Breast epithelium (tissue), 4 donors: ENCODE results near the gene ZNF747. TPM values are rescaled to one million over a fixed set of nuclear protein-coding genes. Genes with fewer than 3 reads are reported as not detected.
A peak's percentile ranks its signal among the peaks of the same experiment; 100 is the strongest.
"Not testable (repeated sequence)": the region's sequence is repeated elsewhere in the genome, so short reads cannot be mapped to it uniquely, and the experiment has no call there.

Experiments
- DNase-seq, 2 donors: peaks; one replicate each; pipeline ENCODE4 v3.0.0-alpha.2; 2019; ENCODE audit warnings: low spot score in 2 of 2
- H3K27ac ChIP-seq, 2 donors: fragments of 200-600 bp; sonication (generic) in 1 of 2; one replicate each; pipeline ENCODE4 v1.5.1; 2016 to 2019; ENCODE audit warnings: mild to moderate bottlenecking in 1 of 2
- H3K27me3 ChIP-seq, 2 donors: fragments of 200-600 bp; sonication (generic) in 1 of 2; one replicate each; pipeline versions ENCODE4 v1.5.1 to v1.6.0; 2017 to 2019; ENCODE audit warnings: control low read depth in 1 of 2, mild to moderate bottlenecking in 1 of 2
- H3K36me3 ChIP-seq: fragments of 200-600 bp; one replicate; pipeline ENCODE4 v1.5.1; 2019
- H3K4me1 ChIP-seq, 2 donors: fragments of 200-600 bp; sonication (generic); one replicate each; pipeline ENCODE4 v1.5.1; 2016 to 2019; ENCODE audit warnings: control low read depth in 1 of 2
- H3K4me3 ChIP-seq, 3 donors: fragments of 200-600 bp; sonication (generic); 1 replicate in 2 of 3; 2 replicates in 1 of 3; pipeline ENCODE4 v1.5.1; 2016 to 2019; ENCODE audit warnings: mild to moderate bottlenecking in 3 of 3, moderate library complexity in 2 of 3
- H3K9me3 ChIP-seq, 2 donors: fragments of 200-600 bp; sonication (generic) in 1 of 2; one replicate each; pipeline ENCODE4 v1.5.1; 2016 to 2019; ENCODE audit warnings: control low read depth in 1 of 2
- CTCF ChIP-seq, 3 donors: fragments of 450-650 bp; IDR thresholded peaks; one replicate each; pipeline ENCODE4 v1.5.1; 2016 to 2017; ENCODE audit warnings: antibody characterized with exemption in 3 of 3, mild to moderate bottlenecking in 3 of 3, moderate library complexity in 3 of 3
- POLR2A ChIP-seq: fragments of 450-650 bp; IDR thresholded peaks from one replicate; pipeline ENCODE4 v1.6.1; 2016; ENCODE audit warnings: antibody characterized with exemption, mild to moderate bottlenecking, moderate library complexity
- POLR2AphosphoS5 ChIP-seq, 3 donors: sonication (generic); formaldehyde crosslinking; IDR thresholded peaks; one replicate each; pipeline ENCODE4 v1.6.1; 2017; ENCODE audit warnings: antibody characterized with exemption in 3 of 3
- intact Hi-C: fragments of 100-400 bp; cut with DNase I; formaldehyde crosslinking; loops from one replicate; pipeline ENCODE4 v1.15.1; 2023; ENCODE audit warnings: low total_unique reads
- total RNA-seq, 3 donors: library from RNA; depleted of rRNA; stranded (reverse); fragments of >200 nt; gene quantifications; one replicate each; pipeline ENCODE4 v1.1.0, GENCODE V29; 2016

The ZNF747 gene
- total RNA-seq, 3 donors from 2014 or later = 10.7 to 14.7 (median 13.2) TPM

- TF ChIP-seq POLR2A (no peak), CTCF (IDR thresholded peaks at IDR 0.05) (no peak), POLR2AphosphoS5 (IDR thresholded peaks at IDR 0.05) (no peak)
- H3K4me1 ChIP-seq = no peaks in the 10 kb centered on the region
- H3K9me3 ChIP-seq = no peaks in the 10 kb centered on the region
- H3K4me3 ChIP-seq = no peak overlapping the region
- H3K27me3 ChIP-seq = no peaks in the 10 kb centered on the region
- H3K27ac ChIP-seq = no peak overlapping the region
- intact Hi-C loops = loop anchor here (10.0 kb wide), 1 partner anchor 82 kb away; no protein-coding TSS in a partner anchor
- no peak for DNase-seq
- no peaks in the 10 kb centered on the region for H3K36me3 ChIP-seq
Measured at GRCh38 chr16:30543067-30543466, 8.4 kb upstream of the ZNF747 start.

GRCh38 chr16:30541502-30542329 lies 7.1 kb upstream of the ZNF747 start:
- no peaks in the 10 kb centered on the region for H3K4me1 ChIP-seq
- intact Hi-C loops = loop anchor here (10.0 kb wide), 1 partner anchor 83 kb away; no protein-coding TSS in a partner anchor
- no peaks in the 10 kb centered on the region for H3K36me3 ChIP-seq
- no peaks in the 10 kb centered on the region for H3K27me3 ChIP-seq
- no peaks in the 10 kb centered on the region for H3K9me3 ChIP-seq
- DNase-seq = no peak
- TF ChIP-seq POLR2AphosphoS5 (IDR thresholded peaks at IDR 0.05) = no peak
- no peak for TF ChIP-seq CTCF (IDR thresholded peaks at IDR 0.05)
- no peak for TF ChIP-seq POLR2A
- H3K27ac ChIP-seq = no peak overlapping the region
- no peak overlapping the region for H3K4me3 ChIP-seq

GRCh38 chr16:30540916-30541464 lies 6.3 kb upstream of the ZNF747 start:
- not testable (repeated sequence) for H3K4me1 ChIP-seq, H3K27ac ChIP-seq, H3K4me3 ChIP-seq, H3K9me3 ChIP-seq, H3K36me3 ChIP-seq, DNase-seq, H3K27me3 ChIP-seq
- intact Hi-C loops = loop anchor here (10.0 kb wide), 1 partner anchor 84 kb away; no protein-coding TSS in a partner anchor

- DNase-seq, H3K9me3 ChIP-seq, H3K36me3 ChIP-seq, H3K27me3 ChIP-seq, H3K27ac ChIP-seq, H3K4me1 ChIP-seq, H3K4me3 ChIP-seq: not testable (repeated sequence)
- intact Hi-C loops = loop anchor here (2.0 to 10.0 kb wide), 2 partner anchors 15 to 85 kb away; no protein-coding TSS in a partner anchor
Measured at GRCh38 chr16:30539986-30540526, 5.4 kb upstream of the ZNF747 start.

- TF ChIP-seq POLR2A (no peak), CTCF (IDR thresholded peaks at IDR 0.05) (no peak), POLR2AphosphoS5 (IDR thresholded peaks at IDR 0.05) (no peak)
- intact Hi-C loops = loop anchor here (2.0 kb wide), 1 partner anchor 16 kb away; no protein-coding TSS in a partner anchor
Measured at GRCh38 chr16:30539000-30539964, 4.6 kb upstream of the ZNF747 start.

GRCh38 chr16:30536391-30537024 lies 1.9 kb upstream of the ZNF747 start:
- H3K4me3 ChIP-seq, H3K9me3 ChIP-seq, H3K27me3 ChIP-seq, intact Hi-C loops, H3K36me3 ChIP-seq, DNase-seq: not testable (repeated sequence)
- peak overlapping the region in 1 of 2 donors; percentile 99 for H3K27ac ChIP-seq
- peaks cover 0 to 17% of the 10 kb centered on the region in 2 donors for H3K4me1 ChIP-seq

More at GRCh38 chr16:30539000-30539964, 4.6 kb upstream of the ZNF747 start:
- Histone ChIP-seq H3K4me1 (peaks cover 0 to 7% of the 10 kb centered on the region in 2 donors), H3K4me3 (no peak overlapping the region), H3K36me3 (no peaks in the 10 kb centered on the region), H3K9me3 (no peaks in the 10 kb centered on the region), H3K27ac (no peak overlapping the region), H3K27me3 (no peaks in the 10 kb centered on the region)
- no peak for DNase-seq
